ENCODE data around the gene SPAG17.

SPAG17 gene

GRCh38 chr1:118145721-118146120, 39.3 kb downstream of the SPAG17 start:
- TF ChIP-seq EGR1 (IDR thresholded peaks at IDR 0.05) (no peak), TCF12 (IDR thresholded peaks at IDR 0.05; ENCODE audit: low read depth) (no peak), NFIC (IDR thresholded peaks at IDR 0.05) (no peak), REST (IDR thresholded peaks at IDR 0.05; ENCODE audit: low read depth) (no peak), EP300 (IDR thresholded peaks at IDR 0.05; ENCODE audit: borderline replicate concordance) (no peak), TAF1 (IDR thresholded peaks at IDR 0.05; ENCODE audit: low read depth) (no peak), CEBPB (IDR thresholded peaks at IDR 0.05) (no peak), FOXM1 (IDR thresholded peaks at IDR 0.05; ENCODE audit: borderline replicate concordance, low read depth) (no peak), ZBTB7A (IDR thresholded peaks at IDR 0.05; ENCODE audit: low read depth) (no peak), USF1 (IDR thresholded peaks at IDR 0.05) (no peak), RAD21 (IDR thresholded peaks at IDR 0.05; ENCODE audit: low read depth) (no peak), CREB1 (IDR thresholded peaks at IDR 0.05; ENCODE audit: low read depth) (no peak), YY1 (IDR thresholded peaks at IDR 0.05; ENCODE audit: low read depth) (no peak), TEAD4 (IDR thresholded peaks at IDR 0.05) (no peak), MAX (IDR thresholded peaks at IDR 0.05) (no peak)

DNA sequence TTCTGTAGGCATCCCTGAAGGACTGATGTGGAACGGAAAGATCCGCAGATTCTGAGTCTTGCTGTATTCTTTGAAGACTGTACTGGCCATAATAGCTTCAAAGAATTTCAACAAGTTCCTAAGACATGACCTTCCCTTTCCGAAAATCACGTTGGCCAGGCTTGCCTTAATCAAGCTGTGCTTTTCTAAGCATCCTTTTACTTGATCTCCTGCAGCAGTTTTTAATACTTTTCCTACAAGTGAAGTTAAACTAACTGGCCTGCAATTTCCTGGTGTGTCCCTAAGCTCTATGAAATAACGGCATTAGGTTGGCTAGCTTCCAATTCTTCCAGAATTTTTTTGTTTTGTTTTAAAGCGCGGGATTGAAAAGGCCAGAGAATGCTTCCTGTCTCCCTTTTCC, 40.3 kb downstream of the SPAG17 start:
- TF ChIP-seq RAD21 (IDR thresholded peaks at IDR 0.05; ENCODE audit: low read depth) (no peak), EP300 (IDR thresholded peaks at IDR 0.05; ENCODE audit: borderline replicate concordance) (no peak), TEAD4 (IDR thresholded peaks at IDR 0.05) (no peak), CEBPB (IDR thresholded peaks at IDR 0.05) (no peak), ZBTB7A (IDR thresholded peaks at IDR 0.05; ENCODE audit: low read depth) (no peak), FOXM1 (IDR thresholded peaks at IDR 0.05; ENCODE audit: borderline replicate concordance, low read depth) (no peak), TAF1 (IDR thresholded peaks at IDR 0.05; ENCODE audit: low read depth) (no peak)

DNA sequence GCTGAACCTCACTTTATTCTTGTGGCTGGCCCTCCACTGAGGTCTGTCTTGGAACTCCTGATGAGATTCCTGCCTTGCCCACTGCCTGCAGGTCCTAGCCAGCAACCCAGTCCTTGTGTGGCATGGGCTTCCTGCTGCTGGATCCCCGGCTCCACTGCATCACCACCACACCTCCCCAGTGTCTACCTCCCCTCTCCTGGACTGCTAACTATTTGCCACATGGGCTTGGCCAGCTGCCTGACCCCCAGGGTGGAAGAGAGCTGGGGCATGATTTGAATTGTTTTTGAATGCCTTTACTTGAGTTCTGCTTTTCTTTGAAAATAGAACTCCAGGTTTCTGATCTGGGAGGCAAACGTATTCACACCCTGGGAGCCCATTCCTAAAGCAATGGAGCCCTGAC, 41.2 kb downstream of the SPAG17 start:
- no peak for TF ChIP-seq ZBTB7A (IDR thresholded peaks at IDR 0.05; ENCODE audit: low read depth)
- no peak for TF ChIP-seq CEBPB (IDR thresholded peaks at IDR 0.05)

DNA sequence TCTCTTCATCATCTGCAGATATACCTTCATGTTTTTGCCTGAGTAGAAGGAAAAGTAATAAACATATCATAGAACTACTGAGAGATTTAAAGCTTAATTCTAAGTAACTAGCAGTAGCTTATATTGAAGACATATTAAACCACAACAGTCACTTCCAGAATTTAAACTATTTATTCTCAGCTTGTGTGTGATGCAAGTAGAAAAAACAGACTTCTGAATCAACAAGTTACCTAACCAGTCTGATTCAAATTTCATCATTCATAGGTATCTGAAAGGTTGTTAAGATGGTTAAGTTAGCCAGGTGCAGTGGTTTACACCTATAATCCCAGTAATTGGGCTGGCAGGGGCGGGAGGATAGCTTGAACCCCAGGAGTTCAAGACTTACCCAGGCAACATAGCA, 41.9 kb downstream of the SPAG17 start:
- TF ChIP-seq EGR1 (IDR thresholded peaks at IDR 0.05) = no peak
- TF ChIP-seq TCF12 (IDR thresholded peaks at IDR 0.05; ENCODE audit: low read depth) = no peak
- TF ChIP-seq USF1 (IDR thresholded peaks at IDR 0.05) = no peak
- TF ChIP-seq MAX (IDR thresholded peaks at IDR 0.05) = no peak
- TF ChIP-seq EP300 (IDR thresholded peaks at IDR 0.05; ENCODE audit: borderline replicate concordance) = no peak
- TF ChIP-seq FOXM1 (IDR thresholded peaks at IDR 0.05; ENCODE audit: borderline replicate concordance, low read depth) = no peak
- TF ChIP-seq CEBPB (IDR thresholded peaks at IDR 0.05) = no peak
- TF ChIP-seq YY1 (IDR thresholded peaks at IDR 0.05; ENCODE audit: low read depth) = no peak
- no peak for TF ChIP-seq TEAD4 (IDR thresholded peaks at IDR 0.05)
- TF ChIP-seq REST (IDR thresholded peaks at IDR 0.05; ENCODE audit: low read depth) = no peak
- no peak for TF ChIP-seq RAD21 (IDR thresholded peaks at IDR 0.05; ENCODE audit: low read depth)
- TF ChIP-seq CREB1 (IDR thresholded peaks at IDR 0.05; ENCODE audit: low read depth) = no peak
- no peak for TF ChIP-seq NFIC (IDR thresholded peaks at IDR 0.05)
- TF ChIP-seq ZBTB7A (IDR thresholded peaks at IDR 0.05; ENCODE audit: low read depth) = no peak
- no peak for TF ChIP-seq TAF1 (IDR thresholded peaks at IDR 0.05; ENCODE audit: low read depth)

DNA sequence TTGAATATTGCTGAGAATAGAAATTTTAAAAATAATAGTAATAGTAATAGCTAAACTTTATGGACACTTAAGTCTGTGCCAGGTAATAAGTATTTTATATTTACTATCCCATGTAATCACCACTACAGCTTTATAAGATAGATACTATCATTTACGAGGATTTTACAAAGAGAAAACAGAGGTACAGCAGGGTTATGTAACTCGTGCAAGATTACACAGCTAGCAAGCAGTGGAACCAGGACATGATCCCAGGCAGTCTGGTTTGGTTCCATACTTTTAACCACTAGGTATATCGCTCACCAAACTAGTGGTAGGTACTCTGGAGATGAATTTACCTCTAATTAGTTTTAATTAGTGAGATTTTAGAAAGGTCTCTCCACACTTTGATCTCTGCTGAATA, 42.5 kb downstream of the SPAG17 start:
- no peak for TF ChIP-seq REST (IDR thresholded peaks at IDR 0.05; ENCODE audit: low read depth)
- no peak for TF ChIP-seq CEBPB (IDR thresholded peaks at IDR 0.05)
- TF ChIP-seq TCF12 (IDR thresholded peaks at IDR 0.05; ENCODE audit: low read depth) = no peak
- no peak for TF ChIP-seq RAD21 (IDR thresholded peaks at IDR 0.05; ENCODE audit: low read depth)
- TF ChIP-seq YY1 (IDR thresholded peaks at IDR 0.05; ENCODE audit: low read depth) = no peak

Measured in Ishikawa (cell line).